HG03378 (cell line): ENCODE data around the gene GALNS.

Experiments
- ATAC-seq: cut with Tn5 transposase; IDR thresholded peaks from one replicate; pipeline ENCODE4 v1.9.1; 2021; ENCODE audit warnings: mild to moderate bottlenecking, moderate library complexity; ENCODE audit not compliant: unreplicated experiment

Gene GALNS

DNA sequence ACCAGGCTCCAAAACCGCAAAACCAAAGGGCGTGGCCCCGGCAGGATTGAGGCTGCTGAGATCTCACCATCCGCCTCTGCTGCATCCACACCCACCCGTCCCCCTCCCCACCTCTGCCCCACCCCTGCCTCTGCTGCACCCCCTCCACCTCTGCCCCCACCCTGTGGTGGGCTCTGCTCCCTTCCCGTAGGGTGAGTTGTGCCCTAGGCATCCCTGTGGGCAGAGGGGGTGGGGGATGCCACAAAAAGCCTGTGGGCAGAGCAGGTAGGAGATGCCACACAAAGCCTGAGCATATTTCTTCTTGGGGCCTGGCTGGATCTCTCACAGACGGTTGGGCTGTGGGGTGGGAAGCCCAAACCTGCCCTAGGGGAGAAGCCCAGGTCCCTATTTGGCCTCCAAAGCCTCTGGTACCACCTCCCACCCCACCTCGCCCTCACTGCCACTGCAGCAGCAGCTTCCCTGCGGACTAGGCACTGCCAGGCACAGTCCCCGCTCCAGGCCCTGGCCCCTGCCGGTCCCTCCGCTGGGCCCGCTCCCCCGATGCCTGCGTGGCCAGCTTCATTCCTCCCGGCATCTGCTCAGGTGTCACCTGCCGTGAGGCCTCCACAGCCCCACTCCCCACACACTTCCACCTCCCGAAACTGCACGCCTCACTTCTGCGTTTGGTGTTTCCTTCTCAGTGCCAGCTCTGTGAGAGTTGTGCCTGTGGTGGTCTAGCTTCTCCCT lies 21.0 kb upstream of the GALNS start:
- ATAC-seq: no peak

DNA sequence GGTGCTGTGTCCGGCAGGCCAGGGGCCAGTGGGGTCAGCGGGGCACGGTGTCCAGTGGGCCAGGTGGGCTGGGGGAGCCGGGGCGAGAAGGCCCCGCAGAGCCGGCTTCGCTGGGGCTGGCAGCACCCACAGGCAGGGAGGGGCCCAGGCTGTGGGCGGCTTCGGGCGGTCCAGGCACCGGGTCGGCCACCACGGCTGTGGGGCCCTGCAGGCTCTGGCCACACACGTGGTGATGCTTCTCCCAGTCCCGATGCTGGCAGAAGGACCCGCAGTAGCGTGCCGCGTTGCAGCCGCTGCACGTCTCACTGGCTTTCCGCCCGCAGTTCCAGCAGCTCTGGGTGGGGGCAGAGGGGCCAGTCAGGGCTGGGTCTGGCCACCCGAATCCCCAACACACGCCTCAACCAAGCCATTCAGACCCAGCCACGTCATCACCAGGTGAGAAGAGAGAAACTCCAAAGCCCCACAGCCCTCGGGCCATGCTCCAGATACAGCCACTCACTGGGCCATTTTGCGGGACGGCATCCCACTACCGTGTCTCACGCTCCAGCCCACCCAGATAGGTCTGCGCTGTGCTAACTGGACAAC lies 20.3 kb upstream of the GALNS start:
- no peak for ATAC-seq

DNA sequence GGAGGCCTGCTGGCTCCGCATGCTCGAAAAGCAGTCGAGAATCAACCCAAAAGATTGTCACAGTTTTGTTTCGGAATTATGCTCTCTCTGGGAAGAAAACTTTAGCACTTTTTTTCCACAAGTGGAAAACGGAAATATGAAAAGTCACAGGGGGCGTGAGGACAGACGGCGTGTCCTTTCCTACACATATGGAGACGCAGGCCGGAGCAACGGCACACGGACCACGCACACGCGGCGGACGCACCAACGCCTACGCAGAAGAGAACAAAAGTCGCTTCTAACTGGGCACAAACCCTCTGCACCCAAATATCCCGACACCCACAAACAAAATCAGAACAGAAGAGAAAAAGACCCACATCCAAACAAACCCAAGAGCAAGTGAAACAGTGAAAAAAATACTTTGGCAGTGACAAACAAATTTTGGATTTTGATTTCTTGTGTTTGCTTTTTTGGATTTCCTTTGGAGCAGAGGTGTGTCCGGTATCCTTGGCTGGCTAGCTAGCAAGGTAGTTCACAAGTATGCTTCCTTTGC lies 19.0 kb upstream of the GALNS start:
- ATAC-seq: no peak

DNA sequence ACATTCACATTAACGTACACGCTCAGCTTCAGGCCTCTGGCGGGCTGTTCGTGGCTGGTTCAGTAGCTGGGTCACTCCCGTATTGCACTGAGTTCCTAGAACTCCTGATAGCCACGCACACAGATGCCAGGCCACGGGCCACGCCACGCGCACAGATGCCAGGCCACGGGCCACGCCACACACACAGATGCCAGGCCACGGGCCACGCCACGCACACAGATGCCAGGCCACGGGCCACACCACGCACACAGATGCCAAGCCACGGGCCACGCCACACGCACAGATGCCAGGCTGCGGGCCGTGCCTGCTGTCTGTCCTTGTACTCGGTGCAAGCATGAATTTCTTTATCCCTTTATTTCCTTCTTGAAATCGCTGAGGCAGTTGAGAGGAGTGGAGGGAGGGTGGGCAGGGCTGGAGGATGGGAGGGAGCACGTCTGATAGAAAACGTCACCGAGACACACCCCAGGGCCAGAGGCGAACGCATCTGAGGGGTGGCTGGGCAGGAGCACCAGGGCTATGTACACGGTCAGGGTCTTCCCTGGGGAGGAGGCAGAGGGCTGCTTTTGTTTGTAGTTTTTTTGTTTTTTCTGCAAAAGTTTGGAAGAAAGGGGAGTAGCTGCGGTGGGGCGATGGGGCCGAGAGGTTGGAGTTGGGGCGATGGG lies 18.3 kb upstream of the GALNS start:
- ATAC-seq: no peak

DNA sequence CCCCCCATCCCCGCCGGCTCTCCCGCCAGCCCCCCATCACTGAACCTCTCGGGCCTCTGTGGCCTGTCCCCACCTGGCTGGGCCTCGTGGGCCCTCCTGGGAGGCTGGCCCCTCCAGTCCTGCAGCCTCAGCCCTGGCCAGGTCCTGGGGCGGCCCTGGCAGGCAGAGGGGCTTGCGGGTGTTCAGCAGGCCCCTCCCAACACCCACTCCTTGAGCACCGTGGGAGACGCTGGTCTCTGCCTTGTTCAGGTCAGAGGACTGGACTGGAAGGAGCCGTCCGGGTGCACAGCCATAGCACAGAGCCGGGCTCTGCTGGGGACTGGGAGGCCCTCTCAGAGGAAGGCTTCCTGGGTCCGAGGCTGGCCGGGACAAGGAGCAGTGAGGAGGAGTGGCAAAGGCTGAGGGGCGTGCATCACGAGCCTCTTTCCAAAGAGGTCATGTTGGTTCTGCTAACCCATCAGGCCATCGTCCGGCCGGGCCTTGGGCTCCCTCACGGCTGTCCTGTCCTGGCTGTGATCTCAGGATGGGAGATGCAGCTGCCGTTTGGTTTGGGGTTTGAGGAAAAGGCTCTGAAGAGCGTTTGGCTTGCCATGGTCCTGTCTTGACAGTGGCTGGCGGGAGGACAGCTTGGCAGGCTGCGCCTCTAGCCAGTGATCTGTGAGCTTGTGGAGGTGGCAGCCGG lies 16.0 kb upstream of the GALNS start:
- no peak for ATAC-seq

DNA sequence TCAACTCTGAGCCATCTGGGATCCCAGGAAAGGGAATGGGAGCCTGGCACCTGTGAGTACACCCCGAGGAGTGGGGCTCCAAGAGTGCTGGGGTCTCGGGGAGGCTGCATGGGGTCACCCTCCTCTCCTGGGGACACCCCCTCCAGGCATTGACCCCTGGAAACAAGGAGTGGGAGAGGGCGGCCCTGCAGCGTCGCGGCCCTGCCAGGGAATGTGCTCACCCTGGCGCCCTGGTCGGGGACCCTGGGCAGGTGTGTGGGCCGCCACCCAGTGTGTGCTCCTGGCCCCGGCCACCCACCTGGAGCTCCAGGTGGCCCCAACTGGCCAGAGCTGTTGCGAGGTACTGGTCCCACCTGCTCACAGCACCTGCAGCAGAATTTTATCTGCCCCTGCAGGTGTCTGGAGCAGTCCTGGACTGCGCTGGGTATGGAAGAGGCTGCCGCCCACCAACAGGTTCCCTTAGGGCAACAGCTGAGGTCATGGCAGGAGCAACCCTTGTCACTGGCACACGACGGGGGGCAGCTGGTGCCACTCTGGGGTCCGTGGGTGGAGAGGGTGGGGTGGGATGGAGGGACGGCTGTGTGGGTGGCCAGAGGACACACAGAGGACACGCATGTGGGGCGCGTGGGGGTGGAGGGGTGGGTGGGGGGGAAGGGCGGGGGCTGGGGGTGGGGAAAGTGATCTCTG lies 15.1 kb upstream of the GALNS start:
- no peak for ATAC-seq

DNA sequence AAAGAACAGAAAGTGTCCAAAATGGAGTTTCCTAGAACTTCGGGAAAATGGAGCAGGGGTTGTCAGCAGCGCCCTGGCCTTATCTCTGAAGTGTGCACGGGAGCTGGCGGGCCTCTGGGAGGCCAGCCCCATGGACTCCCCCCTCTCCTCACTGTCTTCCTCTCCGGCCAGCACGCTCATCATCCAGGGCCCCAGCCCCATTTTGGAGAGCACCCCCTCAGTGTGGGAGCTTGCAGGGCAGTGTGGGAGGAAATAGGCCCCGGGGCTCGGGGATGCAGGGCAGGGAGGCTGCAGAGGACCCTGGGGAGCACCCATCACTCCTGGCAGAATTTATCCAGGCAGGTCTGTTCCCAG lies 14.6 kb upstream of the GALNS start:
- ATAC-seq: no peak

DNA sequence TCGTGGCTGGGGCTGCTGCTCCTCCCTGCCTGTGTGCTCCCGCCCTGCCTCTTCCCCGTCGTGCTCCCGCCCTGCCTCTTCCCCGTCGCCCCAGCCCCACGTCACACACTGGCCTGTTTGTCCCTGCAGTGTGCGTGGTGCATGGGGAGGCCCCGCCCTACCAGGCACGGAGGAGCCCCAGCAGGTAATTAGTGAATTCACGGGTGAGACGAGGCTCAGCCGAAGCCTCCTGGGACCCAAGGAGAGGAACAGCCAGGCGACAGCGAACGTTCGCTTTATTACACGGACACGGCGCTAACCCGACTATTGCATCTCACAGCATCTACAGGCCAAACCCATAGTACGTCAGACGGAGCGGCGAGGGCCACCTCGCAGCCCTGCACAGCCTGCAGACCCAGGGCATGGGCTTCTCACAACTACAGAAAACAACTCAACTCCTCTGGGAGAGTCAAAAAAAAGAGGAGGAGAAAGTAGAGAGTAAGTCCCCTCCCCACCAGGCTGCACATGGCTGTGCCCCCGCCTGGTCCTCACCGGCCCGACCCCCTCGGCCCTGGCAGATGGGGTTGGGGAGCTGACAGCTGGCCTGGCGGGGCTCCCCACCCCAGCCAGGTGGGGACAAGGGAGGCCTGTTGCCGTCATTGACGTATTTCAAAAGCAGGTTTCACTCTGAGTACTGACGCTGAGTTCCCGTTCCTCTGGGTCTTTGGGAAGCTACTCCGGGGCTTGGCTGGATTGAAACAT lies 14.0 kb upstream of the GALNS start:
- ATAC-seq: no peak

DNA sequence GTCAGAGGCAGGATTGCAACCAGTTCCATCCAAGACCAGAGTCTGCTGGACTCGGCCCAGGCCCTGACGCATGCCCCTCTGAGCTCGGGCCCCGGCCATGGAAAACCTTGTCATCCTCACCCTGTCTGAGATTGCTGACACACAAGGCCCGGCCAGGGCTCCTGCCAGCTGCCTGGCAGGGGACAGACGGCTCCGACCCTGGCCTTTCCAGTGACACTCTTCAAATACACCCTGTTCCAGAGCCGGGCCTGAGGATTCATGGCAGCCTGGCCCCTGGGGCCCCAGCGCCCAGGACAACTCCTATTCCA lies 12.9 kb upstream of the GALNS start:
- no peak for ATAC-seq

DNA sequence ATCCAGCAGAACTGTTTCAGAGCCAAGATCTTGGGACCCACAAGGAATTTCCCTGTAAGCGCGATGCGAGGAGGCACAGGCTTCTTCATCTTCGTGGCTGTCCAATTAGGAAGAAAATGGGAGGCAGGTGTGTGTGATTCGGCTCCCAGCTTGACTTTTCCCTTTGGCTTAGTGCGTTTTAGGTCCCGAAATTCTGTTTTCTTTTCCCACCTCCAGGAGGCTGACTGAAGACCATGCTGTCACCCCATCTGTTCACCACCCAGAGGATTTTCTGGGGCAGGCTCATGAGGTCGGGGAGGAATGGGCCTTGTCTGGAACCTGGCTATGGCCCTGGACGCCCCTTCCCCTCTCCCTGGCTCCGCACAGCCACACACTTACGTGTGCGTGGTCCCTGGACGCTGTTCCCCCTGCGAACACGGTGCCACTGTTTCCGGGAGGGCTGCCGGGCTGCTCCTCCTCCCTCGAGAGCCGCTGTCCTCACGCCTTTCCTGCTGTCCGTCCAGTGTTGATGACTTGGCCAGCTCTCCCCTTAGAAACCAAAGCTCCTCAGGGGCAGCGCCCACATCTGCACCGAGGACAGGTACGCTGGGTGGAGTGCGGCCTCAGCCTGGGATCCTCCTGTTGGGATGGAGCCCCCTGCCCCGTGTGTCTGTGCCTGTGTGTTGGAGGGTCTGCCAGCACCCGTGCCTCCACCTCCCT lies 12.4 kb upstream of the GALNS start:
- no peak for ATAC-seq

DNA sequence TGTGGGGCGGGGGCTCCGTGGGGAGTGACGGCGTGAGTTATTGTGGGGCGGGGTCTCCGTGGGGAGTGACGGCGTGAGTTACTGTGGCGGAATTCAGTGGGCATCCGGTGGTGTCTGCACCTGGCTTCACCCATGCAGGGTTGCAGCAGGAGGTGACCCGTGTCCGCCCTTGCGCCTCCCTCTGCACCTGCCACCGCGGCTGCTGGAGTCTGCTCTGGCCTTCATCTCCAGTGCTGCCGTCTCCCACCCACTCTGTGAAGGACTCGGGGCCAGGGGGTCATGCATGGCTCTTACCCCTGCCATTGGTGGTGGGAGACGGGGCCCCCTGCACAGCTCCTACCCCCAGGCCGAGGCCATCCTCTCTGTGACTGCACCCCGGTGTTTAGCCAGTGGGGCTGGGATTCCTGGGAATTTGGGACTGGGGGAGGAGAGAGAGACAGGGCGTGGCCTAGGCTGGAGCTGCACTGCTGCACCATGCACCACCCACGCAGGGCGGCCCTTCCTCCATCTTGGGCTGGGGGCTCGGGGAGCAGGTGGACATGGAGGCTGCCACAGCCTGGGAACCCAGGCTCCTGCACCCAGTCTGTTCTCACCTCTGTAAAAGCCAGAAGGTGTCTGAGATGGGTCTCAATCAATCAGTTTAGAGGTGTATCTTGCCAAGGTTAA lies 11.0 kb upstream of the GALNS start:
- ATAC-seq: no peak

DNA sequence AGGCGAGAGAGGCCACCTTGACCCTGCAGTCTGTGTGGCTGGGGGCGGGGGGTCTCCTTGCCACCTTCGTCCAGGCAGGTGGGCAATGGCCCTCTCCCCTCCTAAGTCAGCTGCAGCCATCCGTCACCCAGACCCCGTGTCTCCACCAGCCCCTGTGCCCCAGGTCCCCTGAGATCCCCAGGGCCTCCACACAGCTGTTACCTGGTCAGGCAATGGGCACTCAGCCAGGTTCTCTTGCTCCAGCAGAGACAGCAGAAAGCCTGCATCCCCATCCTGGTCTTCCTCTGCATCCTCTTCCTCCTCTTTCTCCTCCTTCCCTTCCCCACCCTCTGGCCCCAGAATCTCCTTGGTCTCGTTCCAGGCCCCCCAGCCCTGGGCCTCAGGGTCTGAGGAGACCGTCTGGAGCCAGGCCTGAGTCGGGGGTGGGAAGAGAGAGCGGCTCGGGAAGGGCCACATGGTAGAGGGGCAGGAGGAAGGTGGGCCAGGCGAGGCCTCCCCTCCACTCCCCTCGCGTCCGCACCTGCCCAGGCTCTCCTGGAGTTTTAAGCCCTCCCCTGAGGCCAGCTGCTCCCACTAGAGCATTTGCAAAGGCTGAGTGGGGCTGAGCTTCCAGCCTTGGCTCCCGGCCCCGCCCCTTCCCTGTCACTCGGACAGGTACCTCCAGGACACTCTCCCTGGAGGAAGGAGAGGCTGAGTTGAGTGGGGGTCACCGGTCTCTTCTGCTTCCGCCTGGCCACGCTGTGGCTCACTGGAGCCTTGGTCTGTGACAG lies 9.6 kb upstream of the GALNS start, which contains the start of gene PABPN1L:
PABPN1L (minus strand) TSS at position 510 of the 770 bp plus-strand sequence; CDS start at position 456, 54 bp downstream.
- ATAC-seq: no peak

DNA sequence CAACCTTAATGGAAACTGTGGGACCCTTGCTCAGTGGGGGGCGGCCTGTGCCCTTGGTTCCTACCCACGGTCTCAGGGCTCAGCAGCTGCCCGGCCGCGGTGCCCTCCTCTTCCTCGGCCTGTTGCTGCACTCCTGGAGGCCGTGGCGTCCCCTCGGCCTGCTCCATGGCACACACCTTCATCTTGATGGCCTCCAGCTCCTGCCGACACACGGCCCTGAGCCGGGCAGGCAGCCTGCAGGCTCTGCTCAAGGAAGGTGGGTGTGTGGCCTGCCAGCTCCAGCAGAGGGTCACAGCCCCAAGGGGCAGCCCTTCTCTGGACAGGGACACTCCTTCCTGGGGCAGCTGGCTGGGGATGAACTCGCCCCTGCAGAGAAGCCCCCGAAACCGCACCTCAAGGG lies 9.0 kb upstream of the GALNS start:
- ATAC-seq: no peak

DNA sequence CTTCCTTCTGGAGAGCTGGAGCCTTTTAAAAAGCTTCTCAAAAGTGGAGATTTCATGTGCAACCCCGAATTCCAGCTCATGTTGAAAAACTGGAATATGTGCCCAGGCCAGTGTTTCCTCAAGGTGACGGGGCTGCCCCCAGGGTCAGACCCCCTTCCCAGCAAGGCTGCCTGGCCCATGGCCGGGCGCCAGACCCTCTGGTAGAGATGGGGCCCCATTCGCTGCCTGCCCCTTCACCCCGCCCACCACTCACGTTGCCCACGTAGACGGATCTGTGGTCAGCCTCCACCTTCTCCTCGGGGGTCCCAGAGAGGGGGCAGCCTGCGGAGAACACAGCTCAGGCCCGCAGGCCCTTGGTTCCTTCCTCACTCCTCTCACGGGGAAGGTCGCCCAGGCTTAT lies 8.6 kb upstream of the GALNS start:
- ATAC-seq: no peak

DNA sequence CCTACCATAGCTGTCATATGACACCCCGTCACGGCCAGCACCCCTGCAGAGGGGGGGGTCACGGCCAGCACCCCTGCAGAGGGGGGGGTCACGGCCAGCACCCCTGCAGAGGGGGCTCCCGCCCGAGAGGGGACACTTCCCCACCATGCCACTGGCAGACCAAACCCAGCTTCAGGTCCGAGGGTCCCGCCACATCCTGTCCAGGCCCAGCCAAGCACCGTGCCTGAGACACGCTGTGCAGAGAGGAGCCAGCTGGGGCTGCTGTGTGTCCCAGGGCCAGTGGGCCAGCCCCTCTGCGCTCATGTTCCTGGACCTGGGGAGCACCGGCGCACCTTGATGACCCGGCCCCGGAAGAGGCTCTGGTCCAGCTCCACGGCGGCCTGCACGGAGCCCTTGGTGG lies 7.8 kb upstream of the GALNS start:
- ATAC-seq: no peak

DNA sequence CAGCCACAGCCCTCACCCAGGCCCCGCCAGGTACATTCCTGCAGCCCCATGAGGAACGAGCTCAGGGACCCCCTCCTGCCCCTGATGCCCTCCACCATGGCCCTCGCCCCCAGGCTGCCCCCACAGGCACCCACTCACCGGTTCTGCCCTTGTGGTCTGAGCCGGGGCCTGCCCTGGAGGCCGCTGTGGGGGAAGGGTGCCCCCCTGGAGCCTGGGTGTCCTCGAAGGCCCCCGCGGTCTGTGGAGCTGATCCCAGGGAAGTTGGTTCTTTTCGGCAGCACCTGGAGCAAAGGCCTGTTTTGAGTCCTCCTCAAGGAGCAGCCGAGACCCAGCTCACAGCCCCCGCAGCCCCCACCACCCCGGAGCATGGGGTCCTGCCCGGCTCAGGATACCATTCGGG lies 7.4 kb upstream of the GALNS start:
- ATAC-seq: no peak

DNA sequence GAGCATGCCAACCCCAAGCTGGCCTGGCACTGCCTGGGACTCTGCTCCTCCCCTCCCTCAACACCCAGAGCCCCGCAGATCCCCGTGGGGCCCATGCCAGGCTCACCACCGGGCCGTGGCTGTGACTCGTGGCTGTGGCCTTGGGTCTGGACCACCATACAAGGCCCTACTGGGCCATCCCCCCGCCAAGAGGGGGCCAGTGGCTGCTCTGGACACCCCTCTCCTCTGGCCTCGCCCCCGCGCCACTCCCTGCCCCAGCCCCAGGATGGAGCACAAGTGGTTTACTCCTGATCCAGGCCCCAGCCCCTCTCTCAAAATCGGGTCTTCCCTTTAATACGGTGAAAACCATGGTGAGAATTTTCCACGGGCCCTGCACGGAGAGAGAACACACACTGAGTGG lies 6.7 kb upstream of the GALNS start:
- no peak for ATAC-seq

DNA sequence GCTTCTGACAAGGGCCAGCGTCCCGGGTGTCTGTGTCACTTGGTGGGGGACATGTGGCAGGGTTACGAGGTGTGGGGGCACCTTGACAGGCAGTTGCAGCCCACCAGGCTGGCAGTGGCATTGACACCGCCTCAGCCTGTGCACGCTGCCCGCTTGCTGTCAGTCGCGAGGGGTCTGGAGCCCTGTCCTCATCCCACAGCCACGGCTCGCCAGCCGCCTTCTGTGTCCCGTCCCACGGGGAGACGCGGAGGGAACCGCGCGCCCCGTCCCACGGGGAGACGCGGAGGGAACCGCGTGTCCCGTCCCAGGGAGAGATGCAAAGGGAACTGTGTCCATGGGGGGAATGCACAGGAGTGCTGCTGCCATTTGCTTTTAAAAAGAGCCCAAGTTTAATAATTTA lies 6.2 kb upstream of the GALNS start:
- ATAC-seq: no peak

DNA sequence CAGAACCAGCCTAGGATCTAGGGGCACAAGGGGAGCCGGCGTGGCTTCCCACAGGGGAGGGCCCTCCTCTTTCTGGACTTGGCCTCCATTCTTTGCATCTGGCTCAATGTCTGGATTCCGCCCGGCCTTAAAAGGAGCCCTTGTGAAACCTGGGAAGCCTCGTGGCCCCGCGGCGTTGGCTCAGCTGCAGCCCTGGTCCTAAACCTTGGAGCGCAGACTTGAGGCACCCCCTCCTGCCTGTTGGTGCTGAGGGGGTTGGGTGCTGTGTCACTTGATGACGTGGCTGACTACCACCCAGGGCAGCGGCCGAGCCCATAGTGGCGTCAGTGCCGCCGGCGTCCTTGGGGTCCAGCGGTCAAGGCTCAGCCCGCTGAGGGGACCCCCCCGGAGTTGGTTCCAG lies 4.6 kb upstream of the GALNS start:
- ATAC-seq: no peak
